Left forelimb (tissue), 1 donor: ENCODE data around the gene MAPKAP1.

ENCODE experiments used
- DNase-seq: peaks from one replicate; pipeline ENCODE4 v3.0.0-alpha.2; 2018; ENCODE audit warnings: low spot score

The MAPKAP1 gene

GRCh38 chr9:125534971-125535701, 171.9 kb downstream of the MAPKAP1 start:
- no peak for DNase-seq

GRCh38 chr9:125532812-125533594, 174.0 kb downstream of the MAPKAP1 start:
- no peak for DNase-seq

- no peak for DNase-seq
Measured at GRCh38 chr9:125532412-125532811, 174.6 kb downstream of the MAPKAP1 start.

- DNase-seq = no peak
Measured at GRCh38 chr9:125529589-125530515, 177.2 kb downstream of the MAPKAP1 start.

GRCh38 chr9:125529107-125529506, 177.9 kb downstream of the MAPKAP1 start:
- DNase-seq = no peak

- DNase-seq = no peak
Measured at GRCh38 chr9:125527471-125528002, 179.5 kb downstream of the MAPKAP1 start.

- no peak for DNase-seq
Measured at GRCh38 chr9:125525921-125526631, 180.9 kb downstream of the MAPKAP1 start.

- no peak for DNase-seq
Measured at GRCh38 chr9:125524583-125525355, 182.2 kb downstream of the MAPKAP1 start.

- DNase-seq = no peak
Measured at GRCh38 chr9:125523681-125524080, 183.3 kb downstream of the MAPKAP1 start.

GRCh38 chr9:125522328-125522725, 184.7 kb downstream of the MAPKAP1 start:
- no peak for DNase-seq

- DNase-seq = no peak
Measured at GRCh38 chr9:125521462-125522327, 185.3 kb downstream of the MAPKAP1 start.

- no peak for DNase-seq
Measured at GRCh38 chr9:125519734-125520133, 187.3 kb downstream of the MAPKAP1 start.

- no peak for DNase-seq
Measured at GRCh38 chr9:125517577-125517976, 189.4 kb downstream of the MAPKAP1 start.

- no peak for DNase-seq
Measured at GRCh38 chr9:125515983-125516940, 190.7 kb downstream of the MAPKAP1 start.

- no peak for DNase-seq
Measured at GRCh38 chr9:125515281-125515680, 191.7 kb downstream of the MAPKAP1 start.

GRCh38 chr9:125514468-125514867, 192.5 kb downstream of the MAPKAP1 start:
- no peak for DNase-seq

- DNase-seq = no peak
Measured at GRCh38 chr9:125513668-125514413, 193.2 kb downstream of the MAPKAP1 start.

- DNase-seq = no peak
Measured at GRCh38 chr9:125513303-125513667, 193.7 kb downstream of the MAPKAP1 start.
